HG02763 (cell line): ENCODE measurements around the gene CELSR1.

Experiments used
- ATAC-seq: cut with Tn5 transposase; IDR thresholded peaks from one replicate; pipeline ENCODE4 v1.9.1; 2021; ENCODE audit warnings: mild to moderate bottlenecking, moderate library complexity; ENCODE audit not compliant: unreplicated experiment

The CELSR1 gene

DNA sequence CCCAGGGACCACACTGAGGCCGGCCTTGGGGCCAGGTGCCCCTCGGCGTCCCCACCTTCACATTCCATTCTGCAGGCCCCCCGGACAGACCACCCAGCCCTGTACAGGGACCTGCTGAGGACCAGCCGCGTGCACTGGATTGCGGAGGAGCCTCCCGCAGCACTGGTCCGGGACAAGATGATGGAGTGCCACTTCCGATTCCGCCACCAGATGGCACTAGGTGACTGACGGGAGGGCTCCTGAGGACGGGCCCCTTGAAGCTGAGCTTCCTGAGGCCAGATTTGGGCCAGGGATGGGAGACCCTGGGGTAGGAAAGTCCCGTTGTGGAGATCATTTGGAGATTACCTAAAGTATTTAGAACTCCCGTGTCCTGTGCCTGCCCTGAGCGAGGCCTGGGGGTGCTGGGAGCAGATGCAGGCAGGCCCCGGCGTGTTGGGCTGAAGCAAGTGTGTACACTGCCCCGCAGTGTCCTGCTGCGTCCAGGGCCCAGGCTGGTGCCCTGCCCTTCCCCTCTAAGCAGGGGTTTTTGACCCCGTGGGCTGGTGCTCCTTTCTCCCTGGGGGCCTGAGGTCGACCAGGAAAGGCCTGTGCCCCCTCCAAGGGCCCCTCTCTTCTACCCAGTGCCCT is 181.9 kb downstream of the CELSR1 start:
- ATAC-seq, result no peak

DNA sequence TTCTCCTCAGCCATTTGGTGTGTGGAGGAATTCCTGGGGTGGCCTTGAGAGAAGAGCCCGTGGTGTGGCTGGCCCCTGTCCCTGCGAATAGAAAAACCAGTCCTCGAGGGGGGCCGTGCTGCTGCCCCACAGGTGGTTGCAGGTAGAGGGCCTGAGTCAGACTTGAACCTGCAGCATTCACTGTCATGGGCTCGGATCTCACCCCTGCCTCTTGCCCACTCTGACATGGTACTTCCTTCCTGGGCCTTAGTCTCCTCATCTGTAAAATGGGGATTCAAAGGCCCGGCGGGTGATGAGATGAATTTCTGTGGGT is 182.5 kb downstream of the CELSR1 start:
- ATAC-seq, result no peak

DNA sequence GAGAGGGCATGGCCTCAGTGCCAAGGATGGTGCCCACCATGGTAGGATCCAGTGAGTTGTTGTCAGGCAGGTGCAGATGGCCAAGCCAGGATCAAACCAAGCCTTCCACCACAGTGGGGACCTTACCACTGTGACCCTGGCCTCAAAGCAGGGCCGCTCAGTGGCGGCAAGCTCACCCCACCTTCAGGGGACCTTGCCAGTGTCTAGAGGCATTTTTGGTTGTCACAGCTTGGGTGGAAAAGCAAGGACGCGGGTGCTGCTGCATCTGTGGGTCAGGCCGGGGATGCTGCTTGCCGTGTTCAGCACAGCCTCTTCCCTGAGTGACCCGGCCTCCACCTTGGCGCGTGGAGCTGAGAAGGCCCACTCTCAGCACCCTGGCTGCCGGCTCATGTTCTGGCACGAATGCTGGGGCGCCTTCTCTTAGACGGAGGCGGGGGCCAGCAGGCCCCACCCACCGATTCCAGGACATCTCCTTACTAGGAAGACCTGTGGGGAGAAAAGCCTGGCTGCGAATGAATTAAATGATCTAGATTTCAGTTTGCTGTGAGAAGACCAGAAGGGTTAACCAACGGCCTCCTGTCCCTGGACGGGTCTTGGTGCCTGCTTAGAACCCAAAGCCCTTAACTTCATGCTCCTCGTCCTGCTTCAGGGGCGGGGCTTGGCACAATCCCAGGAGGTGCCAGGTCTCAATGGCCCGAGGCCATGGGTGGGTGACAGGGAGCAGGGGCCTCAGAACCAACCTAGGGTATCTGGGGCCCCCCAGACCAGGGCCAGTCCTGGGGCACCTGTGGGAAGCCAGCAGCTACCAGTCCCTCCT is 183.0 kb downstream of the CELSR1 start:
- ATAC-seq, result no peak

DNA sequence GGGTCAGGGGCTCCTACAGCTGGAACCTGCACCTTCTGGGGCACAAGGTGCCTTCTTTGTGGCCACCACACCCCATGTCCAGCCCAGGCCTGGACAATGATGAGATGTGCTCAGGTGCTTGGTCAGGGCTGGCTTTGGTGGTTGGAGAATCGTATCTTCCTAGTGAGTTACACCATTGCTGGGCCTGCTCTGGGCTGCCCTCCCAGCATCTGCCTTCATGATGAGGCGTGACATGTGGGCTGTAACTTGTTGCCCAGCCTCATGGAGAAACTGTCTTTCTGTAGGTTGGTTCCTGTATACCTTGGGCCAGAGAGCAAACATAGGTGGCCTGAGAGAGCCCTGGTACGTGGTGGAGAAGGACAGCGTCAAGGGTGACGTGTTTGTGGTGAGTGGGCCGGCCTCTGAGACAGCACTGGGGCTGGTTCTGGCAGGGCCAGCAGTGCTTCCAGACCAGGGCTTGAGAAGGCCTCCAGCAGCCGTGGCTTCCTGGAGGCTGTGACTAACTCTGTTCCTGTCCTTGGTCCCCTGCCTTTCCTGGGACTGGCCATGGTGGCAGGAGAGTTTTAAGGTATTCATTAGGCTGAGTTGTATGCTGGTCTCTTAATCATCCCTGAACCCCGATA is 183.8 kb downstream of the CELSR1 start:
- ATAC-seq, result no peak

DNA sequence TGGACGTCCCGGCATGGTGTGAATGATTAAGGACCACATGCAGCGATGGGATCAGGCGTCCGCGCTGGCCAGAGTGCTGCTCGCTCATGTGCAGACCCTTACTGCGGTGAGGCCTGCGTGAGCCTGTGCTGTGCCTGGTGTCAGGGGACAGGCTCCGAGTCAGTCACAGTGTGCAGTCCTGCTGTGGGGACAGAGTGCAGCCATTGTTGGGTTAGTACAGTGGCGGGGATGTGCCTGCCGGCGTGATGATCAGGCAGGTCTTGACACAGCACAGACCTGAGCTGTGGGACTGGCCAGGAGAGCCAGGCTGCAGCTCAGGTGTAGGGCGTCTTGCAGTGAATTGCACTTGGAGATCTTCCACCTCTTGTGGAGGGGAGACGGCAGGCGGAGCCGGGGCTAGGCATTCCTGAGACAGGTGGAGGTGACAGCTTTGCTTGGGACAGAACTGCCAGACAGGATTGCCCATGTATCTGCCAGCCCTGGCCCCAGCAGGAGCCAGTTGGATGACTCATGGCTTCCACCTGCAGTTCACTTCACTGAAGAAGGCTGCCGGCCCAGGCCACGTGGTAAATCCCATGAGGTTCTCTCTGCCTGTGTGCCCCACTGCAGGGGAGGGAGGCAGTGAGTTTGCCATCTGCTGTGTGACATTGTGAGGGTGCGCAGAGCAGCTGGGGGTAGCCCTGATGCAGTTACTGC is 184.6 kb downstream of the CELSR1 start:
- no peak for ATAC-seq

DNA sequence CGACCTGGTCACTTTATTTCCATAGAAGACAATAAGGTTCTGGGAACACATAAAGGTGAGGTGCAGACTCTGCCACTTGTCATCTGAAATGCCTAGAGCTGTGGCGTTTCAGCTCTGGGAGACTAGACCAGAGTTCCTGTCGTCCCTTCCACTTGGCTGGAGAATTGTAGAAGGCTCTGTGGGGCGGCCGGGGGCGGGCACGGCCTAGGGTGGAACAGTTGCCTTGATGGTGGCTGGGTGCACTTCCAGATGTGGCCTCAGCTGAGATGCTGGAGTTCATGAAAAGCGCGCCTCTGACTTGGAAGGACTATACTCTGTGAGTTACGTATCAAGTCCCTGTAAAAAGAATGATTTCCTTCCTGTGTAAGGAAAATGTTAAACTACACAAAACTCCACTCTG is 185.1 kb downstream of the CELSR1 start:
- ATAC-seq, result no peak

DNA sequence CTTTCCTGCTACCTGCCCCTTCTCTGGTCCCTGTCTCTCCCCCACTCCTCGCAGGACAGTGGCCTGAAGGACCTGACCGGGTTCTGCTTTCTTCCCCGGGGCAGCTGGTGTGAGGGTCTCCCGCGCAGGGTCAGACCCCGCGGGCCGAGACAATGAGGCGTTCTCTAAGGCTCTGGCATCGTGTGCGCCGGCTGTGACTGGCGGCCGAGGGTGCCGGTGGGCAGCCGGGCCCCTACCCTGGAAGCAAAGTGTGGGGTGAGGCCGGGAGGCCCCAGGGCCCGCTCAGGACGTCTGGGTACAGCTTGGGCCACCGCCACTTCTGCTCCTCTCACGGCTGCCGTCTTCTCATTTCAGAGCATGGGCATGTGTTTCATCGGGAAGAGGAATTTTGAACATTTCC is 185.7 kb downstream of the CELSR1 start:
- no peak for ATAC-seq

DNA sequence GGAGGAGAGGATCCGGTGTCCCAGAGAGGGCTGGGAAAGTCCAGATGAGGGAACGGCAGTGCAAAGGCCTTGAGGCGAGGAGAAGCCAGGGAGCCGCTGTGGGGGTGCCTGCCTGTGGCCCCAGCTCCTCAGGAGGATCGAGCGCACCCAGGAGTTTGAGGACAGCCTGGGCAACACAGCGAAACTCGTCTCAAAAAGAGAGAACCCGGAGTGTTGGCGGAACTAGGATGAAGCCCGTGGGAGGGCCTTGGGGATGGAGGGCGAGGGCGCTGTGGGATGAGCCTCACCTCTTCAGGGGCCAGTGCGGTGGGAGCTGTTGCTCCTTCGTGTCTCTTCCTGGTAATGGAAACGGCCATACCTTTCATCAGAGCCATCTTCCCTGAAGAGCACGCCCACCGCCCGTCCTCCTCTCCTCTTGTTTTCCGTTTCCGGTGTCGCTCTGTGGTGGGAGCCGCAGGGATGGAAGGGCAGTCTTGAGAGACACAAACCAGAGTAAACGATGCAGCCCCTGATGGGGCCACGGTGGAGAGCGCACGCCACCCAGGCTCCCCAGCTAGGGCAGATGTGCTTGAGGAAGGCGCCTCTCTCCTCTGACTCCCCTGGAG is 186.2 kb downstream of the CELSR1 start:
- ATAC-seq, result no peak

DNA sequence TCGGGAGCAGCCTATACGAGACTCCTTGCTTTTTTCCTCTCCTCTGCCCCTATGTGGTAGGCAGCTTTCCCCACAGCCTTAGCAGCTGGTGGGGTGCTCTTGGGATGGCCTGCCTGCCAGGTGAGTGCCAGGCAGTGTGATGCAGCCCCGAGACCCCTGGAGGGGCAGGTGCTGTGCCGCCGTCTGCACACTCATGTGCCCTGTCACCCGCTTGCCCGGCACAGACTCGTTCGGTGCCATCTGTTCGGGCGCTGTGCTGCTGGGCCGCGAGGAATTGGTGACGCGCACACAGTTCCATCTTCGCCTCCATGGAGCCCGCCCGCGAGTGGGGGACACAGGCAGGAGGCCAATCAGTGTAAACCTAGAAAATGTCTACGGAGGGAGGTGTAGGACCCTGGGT is 186.8 kb downstream of the CELSR1 start:
- ATAC-seq, result no peak

DNA sequence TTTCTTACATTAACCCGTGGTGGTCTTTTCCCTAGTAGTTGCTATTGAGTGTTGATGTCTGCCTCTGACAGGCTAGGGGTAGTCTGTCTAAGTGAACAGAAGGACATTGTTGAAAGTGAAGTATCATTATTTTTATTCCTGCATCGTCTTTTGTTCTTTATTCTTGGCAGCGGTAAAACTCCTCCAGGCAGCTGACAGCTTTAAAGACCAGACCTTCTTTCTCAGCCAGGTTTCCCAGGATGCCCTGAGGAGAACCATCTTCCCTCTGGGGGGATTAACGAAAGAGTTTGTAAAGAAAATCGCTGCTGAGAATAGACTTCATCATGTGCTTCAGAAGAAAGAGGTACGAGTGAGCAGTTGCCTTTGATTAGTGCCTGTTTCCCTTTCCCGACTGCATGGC is 187.3 kb downstream of the CELSR1 start:
- ATAC-seq, result no peak

DNA sequence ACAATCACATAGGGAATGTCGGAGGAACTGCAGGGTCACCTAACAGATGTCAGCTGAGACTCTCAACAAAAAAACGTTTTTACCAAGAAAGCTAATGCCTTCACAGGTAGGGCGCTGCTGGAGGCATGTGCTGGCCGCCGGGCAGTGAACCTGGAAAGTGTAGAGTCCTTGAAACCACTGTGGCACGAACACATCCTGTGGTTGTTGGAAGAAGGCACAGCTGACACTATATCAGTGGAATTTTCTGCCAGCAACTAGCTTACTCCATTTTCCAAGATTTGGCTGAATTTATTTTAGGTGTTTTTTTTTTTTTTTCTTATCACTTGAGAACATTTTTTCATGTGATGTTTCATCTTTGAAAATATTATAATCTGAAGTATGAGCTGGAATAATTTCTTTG is 187.7 kb downstream of the CELSR1 start:
- ATAC-seq, result no peak

DNA sequence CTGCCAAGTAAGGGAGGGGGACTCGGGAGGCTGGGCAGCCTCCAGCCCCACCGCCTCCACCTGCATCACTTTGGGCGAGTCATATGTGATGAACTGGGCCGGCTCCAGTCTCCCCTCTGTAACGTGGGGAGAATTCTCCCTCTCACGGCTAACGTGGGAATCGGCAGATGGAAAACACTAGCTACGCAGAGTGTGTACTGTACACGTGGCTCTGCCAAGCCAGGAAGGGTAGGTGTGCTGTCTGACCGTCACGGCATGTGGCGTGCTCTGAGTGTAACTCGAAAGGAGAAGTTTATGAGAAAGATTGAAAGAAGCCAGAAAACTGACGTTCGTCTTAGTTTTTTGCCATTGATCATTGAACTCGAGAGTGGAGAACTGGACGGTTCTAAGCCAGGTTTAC is 188.2 kb downstream of the CELSR1 start:
- ATAC-seq, result no peak

DNA sequence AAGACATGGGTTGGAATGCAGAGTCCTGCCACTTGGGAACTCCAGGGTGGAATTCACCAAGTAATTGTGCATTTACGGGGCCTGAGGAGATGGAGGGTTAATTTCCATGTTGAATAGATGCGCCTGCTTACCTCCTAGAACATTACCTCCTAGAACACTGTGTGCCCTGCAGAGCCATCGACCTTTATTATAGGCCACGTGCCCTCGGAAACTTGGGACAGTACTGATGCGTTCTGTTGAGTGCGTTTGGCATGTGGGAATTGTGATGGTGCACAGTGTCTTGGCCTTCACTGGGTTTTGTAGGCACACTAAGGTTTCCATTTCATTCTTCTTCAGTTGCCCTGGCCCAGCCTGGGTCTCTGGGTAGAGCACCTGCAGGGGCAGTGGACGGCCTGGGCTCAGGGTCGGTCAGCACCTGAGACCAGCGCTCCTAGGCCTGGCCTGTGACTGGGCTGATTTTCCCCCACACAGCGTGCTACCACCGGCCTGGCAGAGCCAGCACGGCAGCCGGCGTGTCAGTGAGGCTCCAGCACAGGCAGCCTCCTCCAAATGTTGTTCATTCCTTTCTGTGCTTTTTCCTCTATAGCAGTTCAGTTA is 189.2 kb downstream of the CELSR1 start:
- no peak for ATAC-seq

DNA sequence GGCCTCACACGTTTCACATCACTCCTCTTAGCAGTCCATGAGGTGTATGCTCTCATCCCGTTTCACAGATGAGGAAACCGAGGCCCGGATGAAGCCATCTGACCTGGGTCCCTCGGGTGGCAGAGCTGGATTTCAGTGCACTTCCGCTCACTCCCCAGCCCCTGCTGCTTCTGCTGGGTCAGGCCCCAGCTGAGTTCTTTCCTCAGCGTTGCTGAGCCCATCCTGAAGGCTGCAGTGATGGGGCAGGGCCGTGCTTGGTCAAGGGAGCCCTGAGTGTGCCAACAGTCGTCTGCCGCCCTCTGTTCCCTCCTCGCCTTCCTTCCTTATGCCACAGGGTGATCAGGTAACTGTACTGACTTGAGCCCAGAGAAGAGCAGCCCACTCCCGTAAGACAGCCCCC is 189.8 kb downstream of the CELSR1 start:
- ATAC-seq, result no peak

DNA sequence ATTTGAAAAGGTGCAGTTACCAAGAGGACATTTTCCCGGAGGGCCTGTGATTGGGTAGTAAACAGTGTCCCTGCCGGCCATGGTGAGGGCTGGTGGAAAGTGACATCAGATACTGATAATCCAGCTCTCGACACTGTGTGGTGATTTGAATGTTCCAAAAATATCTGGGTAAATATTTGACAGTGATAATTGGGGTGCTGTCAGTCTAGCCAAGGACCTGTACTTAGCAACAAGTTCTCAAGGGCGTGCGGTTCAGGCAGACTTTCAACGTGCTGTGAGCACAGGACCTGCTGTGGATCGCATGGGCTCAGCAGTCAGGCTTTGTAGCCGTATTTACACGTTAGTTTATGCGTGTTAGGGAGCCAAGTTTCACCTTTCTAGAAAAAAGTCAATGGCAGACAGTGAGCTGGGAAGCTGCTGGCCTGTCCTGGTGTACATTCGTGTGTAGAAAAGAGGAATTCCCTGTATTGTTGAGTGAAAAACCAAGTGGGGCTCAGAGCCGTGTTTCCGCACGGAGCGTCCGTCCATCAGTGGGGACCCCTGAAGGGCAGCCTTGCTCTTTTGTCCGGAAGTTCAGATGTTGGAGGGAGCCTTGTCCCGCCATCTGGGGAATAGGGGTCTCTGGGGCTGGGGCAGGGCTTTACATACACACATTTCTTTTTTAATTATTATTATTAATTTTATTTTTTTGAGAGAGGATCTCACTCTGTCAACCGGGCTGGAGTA is 190.6 kb downstream of the CELSR1 start:
- no peak for ATAC-seq

DNA sequence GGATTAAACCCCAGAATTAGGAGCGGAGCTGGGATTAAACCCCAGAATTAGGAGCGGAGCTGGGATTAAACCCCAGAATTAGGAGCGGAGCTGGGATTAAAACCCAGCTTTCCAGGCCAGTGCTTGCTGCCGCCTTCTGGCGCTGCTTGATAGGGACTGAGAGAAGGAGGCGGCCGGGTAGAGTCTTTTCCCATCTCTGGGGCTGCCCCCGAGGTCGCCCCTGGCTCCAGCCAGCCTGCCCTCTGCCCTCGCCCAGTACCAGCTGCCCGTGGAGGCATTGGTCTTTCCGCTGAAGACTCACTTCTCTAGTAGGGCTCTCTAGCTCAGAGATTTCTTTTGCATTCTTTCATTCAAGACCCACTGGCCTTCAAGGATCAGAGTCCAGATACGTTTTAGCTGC is 196.7 kb downstream of the CELSR1 start:
- no peak for ATAC-seq

DNA sequence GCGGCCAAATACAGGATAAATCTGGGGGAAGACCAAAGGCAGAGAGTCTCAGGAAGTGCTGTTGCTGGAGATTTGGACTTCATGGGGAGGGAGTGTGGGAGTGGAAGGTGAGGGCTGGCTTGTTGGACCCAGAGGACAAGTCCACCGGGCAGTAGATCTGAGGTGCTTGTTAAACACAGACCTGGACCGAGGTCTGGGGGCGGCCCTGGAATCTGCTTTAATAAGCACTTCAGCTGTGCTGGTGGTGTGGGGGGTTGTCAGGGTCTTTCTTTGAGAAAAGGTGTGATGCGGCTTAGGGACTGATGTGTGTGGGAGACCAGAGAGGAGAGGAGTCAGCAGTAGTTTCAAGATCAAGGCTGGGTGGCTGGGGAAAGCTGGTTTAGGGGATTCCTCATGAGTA is 197.5 kb downstream of the CELSR1 start:
- no peak for ATAC-seq

DNA sequence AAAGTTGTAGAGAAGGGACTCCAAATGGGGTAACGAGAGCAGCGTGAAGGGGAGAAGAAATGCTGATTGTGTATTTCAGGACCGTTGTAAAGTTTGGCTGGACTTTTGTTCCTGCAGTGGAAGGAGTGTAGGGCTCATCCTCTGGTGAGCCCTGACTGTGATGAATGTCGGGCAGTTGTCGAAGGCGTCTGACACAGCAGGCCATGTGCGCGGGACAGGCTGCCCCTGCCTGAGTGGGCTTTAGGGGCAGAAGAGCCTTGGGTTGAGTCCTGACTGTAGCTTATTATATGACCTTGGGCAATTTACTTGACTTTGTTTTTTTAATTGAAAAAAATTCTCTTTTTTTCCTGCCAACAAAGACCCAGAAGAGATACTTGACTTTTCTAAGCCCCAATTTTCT is 198.8 kb downstream of the CELSR1 start:
- ATAC-seq, result no peak

DNA sequence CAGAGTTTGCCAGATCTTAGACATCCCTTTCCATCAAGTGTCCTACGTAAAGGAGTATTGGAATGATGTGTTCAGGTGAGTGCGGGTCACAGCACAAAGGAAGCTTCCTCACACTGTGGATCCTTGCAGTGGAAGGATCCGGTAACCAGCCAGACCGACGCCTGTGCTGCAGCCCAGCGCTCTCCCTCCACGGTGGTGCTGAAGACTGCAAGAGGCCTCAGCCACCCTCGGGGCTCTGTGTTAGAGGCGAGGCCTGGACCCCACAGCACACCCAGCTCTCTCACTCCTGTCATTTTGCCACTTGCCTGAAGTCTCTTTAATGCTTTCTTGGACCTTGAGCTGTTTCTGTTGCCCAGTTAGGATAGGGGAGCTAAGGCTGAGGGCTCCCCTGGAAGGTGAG is 199.6 kb downstream of the CELSR1 start:
- no peak for ATAC-seq
